Esophagus mucosa (tissue), 1 donor: ENCODE measurements around the gene IL32. TPM values are rescaled to one million over a fixed set of nuclear protein-coding genes. Genes with fewer than 3 reads are reported as not detected.

Experiments used
- total RNA-seq: library from RNA; stranded (reverse); gene quantifications from one replicate; pipeline ENCODE4 v1.2.4, GENCODE V29; 2023
- donor health status: DM: yes; HTN: yes; CAD: no.

The IL32 gene
- total RNA-seq, 1 donor from 2014 or later: 3.7 TPM

Other genes with a start within 250 kb of the IL32 start
- gene PRSS21, start 248.4 kb upstream of the IL32 start, total RNA-seq: 6.9 TPM
- gene ZG16B, start 235.3 kb upstream of the IL32 start, total RNA-seq: 15.3 TPM
- gene PRSS22, start 207.5 kb upstream of the IL32 start, total RNA-seq: 97.0 TPM
- 19.5 TPM for gene FLYWCH2, start 182.4 kb upstream of the IL32 start, total RNA-seq
- 16.4 TPM for gene FLYWCH1, start 153.7 kb upstream of the IL32 start, total RNA-seq
- gene KREMEN2, start 101.4 kb upstream of the IL32 start, total RNA-seq: 1.3 TPM
- 11.1 TPM for gene PAQR4, start 96.3 kb upstream of the IL32 start, total RNA-seq
- gene PKMYT1, start 85.2 kb upstream of the IL32 start, total RNA-seq: 16.9 TPM
- gene CLDN9, start 52.7 kb upstream of the IL32 start, total RNA-seq: not detected
- gene CLDN6, start 47.5 kb upstream of the IL32 start, total RNA-seq: not detected
- gene TNFRSF12A, start 45.3 kb upstream of the IL32 start, total RNA-seq: 11.7 TPM
- gene HCFC1R1, start 41.7 kb upstream of the IL32 start, total RNA-seq: 26.6 TPM
- 21.3 TPM for gene THOC6, start 41.6 kb upstream of the IL32 start, total RNA-seq
- gene BICDL2, start 28.7 kb upstream of the IL32 start, total RNA-seq: 62.0 TPM
- gene MMP25, start 19.1 kb upstream of the IL32 start, total RNA-seq: 0.80 TPM
- gene ZSCAN10, start 33.7 kb downstream of the IL32 start, total RNA-seq: not detected
- gene ZNF205, start 46.9 kb downstream of the IL32 start, total RNA-seq: 5.6 TPM
- 9.7 TPM for gene ZNF213, start 69.4 kb downstream of the IL32 start, total RNA-seq
- gene OR1F1, start 122.6 kb downstream of the IL32 start, total RNA-seq: not detected
- gene ZNF200, start 169.5 kb downstream of the IL32 start, total RNA-seq: 4.1 TPM
- 0.52 TPM for gene MEFV, start 191.0 kb downstream of the IL32 start, total RNA-seq
- gene ZNF263, start 217.9 kb downstream of the IL32 start, total RNA-seq: 9.3 TPM
- gene TIGD7, start 239.8 kb downstream of the IL32 start, total RNA-seq: 1.1 TPM
- 10.4 TPM for gene ZNF75A, start 239.9 kb downstream of the IL32 start, total RNA-seq